H9 (cell line): ENCODE results near the gene SLC29A1. TPM values are rescaled to one million over a fixed set of nuclear protein-coding genes. Genes with fewer than 3 reads are reported as not detected.

ENCODE experiments used
- DNase-seq: peaks from one replicate; pipeline ENCODE4 v3.0.0-alpha.2; 2017
- H2AFZ ChIP-seq: one replicate; pipeline ENCODE4 v1.6.1; 2013; ENCODE audit warnings: mild to moderate bottlenecking, low read length, control low read depth, moderate library complexity
- H2AK5ac ChIP-seq: 2 replicates; pipeline ENCODE4 v1.6.1; 2013; ENCODE audit warnings: low read length, control low read depth, mixed read lengths; ENCODE audit not compliant: insufficient read length
- H2BK120ac ChIP-seq: one replicate; pipeline ENCODE4 v1.6.1; 2013; ENCODE audit warnings: low read depth, mild to moderate bottlenecking, low read length, control low read depth, inconsistent platforms; ENCODE audit not compliant: poor library complexity, severe bottlenecking
- H2BK12ac ChIP-seq: 2 replicates; pipeline ENCODE4 v1.6.1; 2013; ENCODE audit warnings: low read length, control low read depth, mixed read lengths, low read depth; ENCODE audit not compliant: insufficient read length
- H2BK15ac ChIP-seq: 2 replicates; pipeline ENCODE4 v1.6.1; 2013; ENCODE audit warnings: low read depth, low read length, control low read depth
- H2BK20ac ChIP-seq: one replicate; pipeline ENCODE4 v1.6.1; 2013; ENCODE audit warnings: low read depth, mild to moderate bottlenecking, low read length, control low read depth, inconsistent platforms; ENCODE audit not compliant: poor library complexity, severe bottlenecking
- H2BK5ac ChIP-seq: 2 replicates; pipeline ENCODE4 v1.6.1; 2013; ENCODE audit warnings: low read length, control low read depth, mixed read lengths; ENCODE audit not compliant: insufficient read length
- H3K14ac ChIP-seq: 2 replicates; pipeline ENCODE4 v1.6.1; 2013; ENCODE audit warnings: low read length, control low read depth; ENCODE audit not compliant: insufficient read depth
- H3K18ac ChIP-seq: 2 replicates; pipeline ENCODE4 v1.6.1; 2013; ENCODE audit warnings: low read depth, mild to moderate bottlenecking, mixed read lengths, low read length, control low read depth; ENCODE audit not compliant: insufficient read length
- H3K23ac ChIP-seq: 2 replicates; pipeline ENCODE4 v1.6.1; 2013; ENCODE audit warnings: low read length, control low read depth, mixed read lengths, low read depth; ENCODE audit not compliant: insufficient read length
- H3K23me2 ChIP-seq: 2 replicates; pipeline ENCODE4 v1.6.1; 2013; ENCODE audit warnings: low read depth, mild to moderate bottlenecking, mixed read lengths, low read length, control low read depth; ENCODE audit not compliant: insufficient read length, poor library complexity, severe bottlenecking
- H3K27ac ChIP-seq: 2 replicates; pipeline ENCODE4 v1.5.1; 2013; ENCODE audit warnings: low read length, control low read depth, mixed read lengths, low read depth; ENCODE audit not compliant: insufficient read length
- H3K27me3 ChIP-seq: 2 replicates; pipeline ENCODE4 v1.6.1; 2013; ENCODE audit warnings: low read length, control low read depth, inconsistent platforms; ENCODE audit not compliant: insufficient read depth
- H3K4ac ChIP-seq: 2 replicates; pipeline ENCODE4 v1.6.1; 2013; ENCODE audit warnings: low read depth, mild to moderate bottlenecking, control low read depth, inconsistent platforms, low read length, moderate library complexity
- H3K4me1 ChIP-seq: 2 replicates; pipeline ENCODE4 v1.6.1; 2013; ENCODE audit warnings: low read length, control low read depth, inconsistent platforms; ENCODE audit not compliant: insufficient read depth
- H3K4me2 ChIP-seq: 2 replicates; pipeline ENCODE4 v1.6.1; 2013; ENCODE audit warnings: low read length, control low read depth, mixed read lengths; ENCODE audit not compliant: insufficient read length, insufficient read depth
- H3K56ac ChIP-seq: 2 replicates; pipeline ENCODE4 v1.6.1; 2013; ENCODE audit warnings: low read depth, mild to moderate bottlenecking, mixed read lengths, low read length, control low read depth; ENCODE audit not compliant: insufficient read length
- H3K79me1 ChIP-seq: 2 replicates; pipeline ENCODE4 v1.6.1; 2013; ENCODE audit warnings: low read depth, mild to moderate bottlenecking, moderate library complexity, low read length, control low read depth, inconsistent platforms; ENCODE audit not compliant: insufficient read depth, poor library complexity, severe bottlenecking
- H3K79me2 ChIP-seq: 2 replicates; pipeline ENCODE4 v1.6.1; 2013; ENCODE audit warnings: low read length, control low read depth, inconsistent platforms; ENCODE audit not compliant: insufficient read depth
- H3K9ac ChIP-seq: 2 replicates; pipeline ENCODE4 v1.6.1; 2013; ENCODE audit warnings: low read length, control low read depth, mixed read lengths; ENCODE audit not compliant: insufficient read length; ENCODE audit errors: extremely low read depth
- H3K9me3 ChIP-seq: one replicate; pipeline ENCODE4 v1.6.1; 2013; ENCODE audit warnings: low read depth, low read length, inconsistent platforms; ENCODE audit not compliant: control insufficient read depth
- H3T11ph ChIP-seq: one replicate; pipeline ENCODE4 v1.6.1; 2013; ENCODE audit warnings: mild to moderate bottlenecking, low read length, control low read depth, inconsistent platforms
- H4K20me1 ChIP-seq: one replicate; pipeline ENCODE4 v1.6.1; 2013; ENCODE audit not compliant: control insufficient read depth, insufficient read length, insufficient read depth
- H4K5ac ChIP-seq: 2 replicates; pipeline ENCODE4 v1.6.1; 2013; ENCODE audit warnings: low read depth, mild to moderate bottlenecking, mixed read lengths, low read length, control low read depth; ENCODE audit not compliant: insufficient read length
- H4K8ac ChIP-seq: replicated peaks from 2 replicates; pipeline ENCODE4 v1.6.1; 2013; ENCODE audit warnings: low read length, control low read depth, mixed read lengths, low read depth; ENCODE audit not compliant: insufficient read length
- H4K91ac ChIP-seq: 2 replicates; pipeline ENCODE4 v1.6.1; 2013; ENCODE audit warnings: low read depth, mild to moderate bottlenecking, moderate library complexity, mixed read lengths, low read length, control low read depth; ENCODE audit not compliant: insufficient read length
- H3K27ac Mint-ChIP-seq, 3 experiments: 2 replicates in 2 of 3; 3 replicates in 1 of 3; pipeline ENCODE4 v1.8.0; 2020 to 2021; ENCODE audit warnings: mixed read lengths in 3 of 3, mild to moderate bottlenecking in 1 of 3, moderate library complexity in 1 of 3
- H3K27me3 Mint-ChIP-seq: 2 replicates; pipeline ENCODE4 v1.8.0; 2021; ENCODE audit warnings: low read depth, mild to moderate bottlenecking, moderate library complexity, mixed read lengths
- H3K36me3 Mint-ChIP-seq, 3 experiments: 2 replicates in 2 of 3; 3 replicates in 1 of 3; pipeline ENCODE4 v1.8.0; 2020 to 2021; ENCODE audit warnings: low read depth in 3 of 3, mixed read lengths in 3 of 3; ENCODE audit not compliant: insufficient read depth in 1 of 3
- H3K4me1 Mint-ChIP-seq, 2 experiments: 2 replicates each; pipeline ENCODE4 v1.8.0; 2020; ENCODE audit warnings: mixed read lengths in 2 of 2
- H3K4me3 Mint-ChIP-seq, 2 experiments: 2 replicates in 1 of 2; 3 replicates in 1 of 2; pipeline ENCODE4 v1.8.0; 2020 to 2021; ENCODE audit warnings: mild to moderate bottlenecking in 2 of 2, mixed read lengths in 2 of 2, moderate library complexity in 1 of 2
- H3K9me3 Mint-ChIP-seq, 2 experiments: 2 replicates in 1 of 2; 3 replicates in 1 of 2; pipeline ENCODE4 v1.8.0; 2020; ENCODE audit warnings: mild to moderate bottlenecking in 2 of 2, mixed read lengths in 2 of 2, moderate library complexity in 1 of 2
- WGBS: extraction: QIAGEN DNeasy Blood & Tissue Kit; methylation state at CpG from one replicate; pipeline ENCODE4 v1.1.7; 2013; ENCODE audit warnings: missing lambda C conversion rate, low lambda C conversion rate, mixed read lengths; ENCODE audit not compliant: insufficient read length; ENCODE audit errors: extremely low coverage; 5-methylcytosine and 5-hydroxymethylcytosine counted together
- total RNA-seq: library from RNA; stranded (reverse); gene quantifications from 2 replicates; pipeline ENCODE4 v1.2.1, GENCODE V29; 2021
- TF ChIP-seq, protein P1 (sequence below): fragments of 200-600 bp; sonication (generic); conservative IDR thresholded peaks from 3 replicates; pipeline ENCODE4 v1.8.0; 2021; ENCODE audit warnings: antibody characterized with exemption, mild to moderate bottlenecking

SLC29A1 gene
- total RNA-seq, 1 experiment from 2014 or later, result 124 TPM

DNA sequence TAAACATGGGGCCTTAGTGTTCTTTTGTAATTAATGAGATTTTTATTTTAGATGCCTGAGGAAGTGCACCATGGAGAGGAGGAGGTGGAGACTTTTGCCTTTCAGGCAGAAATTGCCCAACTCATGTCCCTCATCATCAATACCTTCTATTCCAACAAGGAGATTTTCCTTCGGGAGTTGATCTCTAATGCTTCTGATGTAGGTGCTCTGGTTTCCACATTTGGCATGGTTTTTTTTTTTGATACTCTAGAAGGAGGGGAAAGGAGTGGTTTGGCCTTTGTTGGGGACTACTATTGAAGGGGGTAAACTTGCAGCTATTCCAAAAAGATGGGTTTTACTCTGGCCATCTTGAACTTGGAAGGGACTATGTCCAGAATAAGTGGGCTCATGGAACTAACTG lies 25.2 kb downstream of the SLC29A1 start:
- H4K8ac ChIP-seq, result no peak overlapping the region
- no peak overlapping the region for H3K14ac ChIP-seq
- peaks cover 44 to 46% of the 10 kb centered on the region in 2 experiments for H3K4me1 Mint-ChIP-seq
- no peaks in the 10 kb centered on the region for H4K20me1 ChIP-seq
- no peak overlapping the region for H2BK120ac ChIP-seq
- peak overlapping the region; percentile 76 for H3K4me2 ChIP-seq
- H3K36me3 Mint-ChIP-seq, result peaks cover 61 to 68% (median 66%) of the 10 kb centered on the region in 3 experiments
- no peak overlapping the region for H4K5ac ChIP-seq
- H3K23ac ChIP-seq, result no peak overlapping the region
- no peak overlapping the region for H2BK12ac ChIP-seq
- H4K91ac ChIP-seq, result no peak overlapping the region
- H2BK15ac ChIP-seq, result no peak overlapping the region
- peaks cover 27% of the 10 kb centered on the region for H3K79me2 ChIP-seq
- no peak overlapping the region for H3T11ph ChIP-seq
- H3K23me2 ChIP-seq, result peaks cover 10% of the 10 kb centered on the region
- H3K9ac ChIP-seq, result peak overlapping the region; percentile 98
- no peak overlapping the region for H3K18ac ChIP-seq
- no peak for DNase-seq
- no peak overlapping the region for H2AFZ ChIP-seq
- peaks cover 3 to 4% of the 10 kb centered on the region in 2 experiments; a peak in 3 of 5 replicates for H3K9me3 Mint-ChIP-seq
- H2BK5ac ChIP-seq, result no peak overlapping the region
- H3K4ac ChIP-seq, result no peak overlapping the region
- H3K27ac ChIP-seq, result no peak overlapping the region
- WGBS, result no CpG with 5 or more reads among the region's 1 CpG
- H3K27me3 ChIP-seq, result no peaks in the 10 kb centered on the region
- H3K27me3 Mint-ChIP-seq, result peaks cover 9% of the 10 kb centered on the region
- H3K56ac ChIP-seq, result no peak overlapping the region
- no peaks in the 10 kb centered on the region for H3K9me3 ChIP-seq
- no peak overlapping the region for H2BK20ac ChIP-seq
- H3K79me1 ChIP-seq, result no peaks in the 10 kb centered on the region
- TF ChIP-seq, protein P1, sequence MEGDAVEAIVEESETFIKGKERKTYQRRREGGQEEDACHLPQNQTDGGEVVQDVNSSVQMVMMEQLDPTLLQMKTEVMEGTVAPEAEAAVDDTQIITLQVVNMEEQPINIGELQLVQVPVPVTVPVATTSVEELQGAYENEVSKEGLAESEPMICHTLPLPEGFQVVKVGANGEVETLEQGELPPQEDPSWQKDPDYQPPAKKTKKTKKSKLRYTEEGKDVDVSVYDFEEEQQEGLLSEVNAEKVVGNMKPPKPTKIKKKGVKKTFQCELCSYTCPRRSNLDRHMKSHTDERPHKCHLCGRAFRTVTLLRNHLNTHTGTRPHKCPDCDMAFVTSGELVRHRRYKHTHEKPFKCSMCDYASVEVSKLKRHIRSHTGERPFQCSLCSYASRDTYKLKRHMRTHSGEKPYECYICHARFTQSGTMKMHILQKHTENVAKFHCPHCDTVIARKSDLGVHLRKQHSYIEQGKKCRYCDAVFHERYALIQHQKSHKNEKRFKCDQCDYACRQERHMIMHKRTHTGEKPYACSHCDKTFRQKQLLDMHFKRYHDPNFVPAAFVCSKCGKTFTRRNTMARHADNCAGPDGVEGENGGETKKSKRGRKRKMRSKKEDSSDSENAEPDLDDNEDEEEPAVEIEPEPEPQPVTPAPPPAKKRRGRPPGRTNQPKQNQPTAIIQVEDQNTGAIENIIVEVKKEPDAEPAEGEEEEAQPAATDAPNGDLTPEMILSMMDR, result no peak
- no peak overlapping the region for H2AK5ac ChIP-seq
- H3K4me1 ChIP-seq, result peaks cover 12% of the 10 kb centered on the region; the same call in 1 of the 2 replicates
- peak overlapping the region; percentile 97 to 100 (median 98); a peak in 6 of 7 replicates for H3K27ac Mint-ChIP-seq
- peak overlapping the region; percentile 99 to 100 for H3K4me3 Mint-ChIP-seq
